Fibroblast of skin of right quadriceps (primary cell): ENCODE results near the gene ABCA12.

Experiments used
- DNase-seq: peaks from one replicate; pipeline ENCODE4 v3.0.0-alpha.2; 2013

Gene ABCA12

GRCh38 chr2:215136669-215137328 is 1.6 kb downstream of the ABCA12 start:
- no peak for DNase-seq

- DNase-seq: no peak
Measured at GRCh38 chr2:215120401-215120800, 18.0 kb downstream of the ABCA12 start.

GRCh38 chr2:215119847-215120246 is 18.6 kb downstream of the ABCA12 start:
- DNase-seq: no peak

- no peak for DNase-seq
Measured at GRCh38 chr2:215110918-215111317, 27.5 kb downstream of the ABCA12 start.

- DNase-seq: no peak
Measured at GRCh38 chr2:215107216-215108056, 31.0 kb downstream of the ABCA12 start.

GRCh38 chr2:215105607-215106354 is 32.6 kb downstream of the ABCA12 start:
- no peak for DNase-seq

GRCh38 chr2:215104226-215104625 is 34.2 kb downstream of the ABCA12 start:
- DNase-seq: no peak

- DNase-seq: no peak
Measured at GRCh38 chr2:215098875-215099274, 39.6 kb downstream of the ABCA12 start.

GRCh38 chr2:215084080-215084479 is 54.3 kb downstream of the ABCA12 start:
- no peak for DNase-seq

GRCh38 chr2:215083146-215083545 is 55.3 kb downstream of the ABCA12 start:
- DNase-seq: no peak

GRCh38 chr2:215082446-215082845 is 56.0 kb downstream of the ABCA12 start:
- no peak for DNase-seq

GRCh38 chr2:215080545-215080944 is 57.9 kb downstream of the ABCA12 start:
- no peak for DNase-seq

- no peak for DNase-seq
Measured at GRCh38 chr2:215071676-215072075, 66.8 kb downstream of the ABCA12 start.

GRCh38 chr2:215068399-215068798 is 70.0 kb downstream of the ABCA12 start:
- no peak for DNase-seq

GRCh38 chr2:215066124-215066523 is 72.3 kb downstream of the ABCA12 start:
- no peak for DNase-seq

- DNase-seq: no peak
Measured at GRCh38 chr2:215063526-215063925, 74.9 kb downstream of the ABCA12 start.

GRCh38 chr2:215060861-215061536 is 77.4 kb downstream of the ABCA12 start:
- DNase-seq: no peak

- DNase-seq: peak; percentile 1
Measured at GRCh38 chr2:215059724-215060123, 78.7 kb downstream of the ABCA12 start.

GRCh38 chr2:215055891-215056290 is 82.5 kb downstream of the ABCA12 start:
- no peak for DNase-seq

GRCh38 chr2:215052810-215053209 is 85.6 kb downstream of the ABCA12 start:
- no peak for DNase-seq

GRCh38 chr2:215052404-215052803 is 86.0 kb downstream of the ABCA12 start:
- no peak for DNase-seq

GRCh38 chr2:215049341-215049740 is 89.1 kb downstream of the ABCA12 start:
- DNase-seq: no peak

GRCh38 chr2:215038421-215038820 is 100.0 kb downstream of the ABCA12 start:
- DNase-seq: no peak
